Left renal pelvis (tissue), 4 donors: ENCODE measurements around the gene SMTN. TPM values are rescaled to one million over a fixed set of nuclear protein-coding genes. Genes with fewer than 3 reads are reported as not detected.

ENCODE experiments used
- DNase-seq, 4 donors: peaks; one replicate each; pipeline ENCODE4 v3.0.0-alpha.2; 2013; ENCODE audit warnings: low read depth in 4 of 4, low spot score in 3 of 4
- polyA plus RNA-seq, 4 donors: library from polyadenylated mRNA; unstranded; fragments of 120-200 nt; gene quantifications; one replicate each; pipeline ENCODE4 v1.2.1, GENCODE V29; 2013; ENCODE audit not compliant: insufficient read length in 4 of 4

The SMTN gene
- polyA plus RNA-seq, 4 donors = 31.0 to 52.3 (median 45.0) TPM

DNA sequence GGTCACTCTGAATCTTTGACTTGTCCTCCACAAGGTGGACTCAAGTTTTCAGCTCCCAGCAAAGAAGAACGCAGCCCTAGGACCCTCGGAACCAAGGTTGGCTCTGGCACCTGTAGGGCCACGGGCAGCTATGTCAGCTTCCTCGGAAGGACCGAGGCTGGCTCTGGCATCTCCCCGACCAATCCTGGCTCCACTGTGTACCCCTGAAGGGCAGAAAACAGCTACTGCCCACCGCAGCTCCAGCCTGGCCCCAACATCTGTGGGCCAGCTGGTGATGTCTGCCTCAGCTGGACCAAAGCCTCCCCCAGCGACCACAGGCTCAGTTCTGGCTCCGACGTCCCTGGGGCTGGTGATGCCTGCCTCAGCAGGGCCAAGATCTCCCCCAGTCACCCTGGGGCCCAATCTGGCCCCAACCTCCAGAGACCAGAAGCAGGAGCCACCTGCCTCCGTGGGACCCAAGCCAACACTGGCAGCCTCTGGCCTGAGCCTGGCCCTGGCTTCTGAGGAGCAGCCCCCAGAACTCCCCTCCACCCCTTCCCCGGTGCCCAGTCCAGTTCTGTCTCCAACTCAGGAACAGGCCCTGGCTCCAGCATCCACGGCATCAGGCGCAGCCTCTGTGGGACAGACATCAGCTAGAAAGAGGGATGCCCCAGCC lies 43.8 kb downstream of the SMTN start:
- DNase-seq = no peak

DNA sequence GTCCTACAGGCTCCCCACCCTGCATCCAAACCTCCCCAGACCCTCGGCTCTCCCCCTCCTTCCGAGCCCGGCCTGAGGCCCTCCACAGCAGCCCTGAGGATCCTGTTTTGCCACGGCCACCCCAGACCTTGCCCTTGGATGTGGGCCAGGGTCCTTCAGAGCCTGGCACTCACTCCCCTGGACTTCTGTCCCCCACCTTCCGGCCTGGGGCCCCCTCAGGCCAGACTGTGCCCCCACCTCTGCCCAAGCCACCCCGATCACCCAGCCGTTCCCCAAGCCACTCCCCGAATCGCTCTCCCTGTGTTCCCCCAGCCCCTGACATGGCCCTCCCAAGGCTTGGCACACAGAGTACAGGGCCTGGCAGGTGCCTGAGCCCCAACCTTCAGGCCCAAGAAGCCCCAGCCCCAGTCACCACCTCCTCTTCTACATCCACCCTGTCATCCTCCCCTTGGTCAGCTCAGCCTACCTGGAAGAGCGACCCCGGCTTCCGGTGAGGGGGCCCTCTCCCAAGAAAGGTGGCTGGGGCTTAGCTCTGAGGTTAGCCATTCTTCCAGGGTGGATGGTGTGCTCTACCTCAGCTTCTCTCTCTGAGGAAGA lies 44.5 kb downstream of the SMTN start:
- DNase-seq = no peak

DNA sequence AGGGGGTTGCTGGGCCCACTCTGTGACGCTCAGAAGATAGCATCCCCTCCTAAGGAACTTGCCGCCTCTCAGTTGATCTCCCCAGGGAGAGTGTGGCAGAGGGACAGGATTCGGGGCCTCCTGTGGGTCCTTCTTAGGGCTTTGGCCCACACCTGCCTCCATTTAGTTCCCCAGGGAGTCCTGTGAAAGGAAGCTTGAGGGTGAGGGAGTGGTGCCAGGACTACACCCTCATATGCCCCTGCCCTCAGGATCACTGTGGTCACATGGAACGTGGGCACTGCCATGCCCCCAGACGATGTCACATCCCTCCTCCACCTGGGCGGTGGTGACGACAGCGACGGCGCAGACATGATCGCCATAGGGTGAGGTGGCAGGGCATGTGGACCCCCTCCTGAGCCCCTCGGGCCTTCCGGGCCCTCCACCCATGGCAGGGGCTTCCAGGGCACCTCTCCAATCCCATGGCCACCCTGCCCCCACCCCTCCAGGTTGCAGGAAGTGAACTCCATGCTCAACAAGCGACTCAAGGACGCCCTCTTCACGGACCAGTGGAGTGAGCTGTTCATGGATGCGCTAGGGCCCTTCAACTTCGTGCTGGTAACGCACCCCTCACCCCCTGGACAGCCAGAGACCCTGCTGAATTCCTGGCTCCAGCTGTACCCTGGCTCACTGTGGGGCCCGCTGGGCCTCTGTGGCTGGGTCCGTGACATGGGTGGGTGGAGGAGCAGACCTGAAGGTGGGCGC lies 45.2 kb downstream of the SMTN start:
- DNase-seq = no peak

DNA sequence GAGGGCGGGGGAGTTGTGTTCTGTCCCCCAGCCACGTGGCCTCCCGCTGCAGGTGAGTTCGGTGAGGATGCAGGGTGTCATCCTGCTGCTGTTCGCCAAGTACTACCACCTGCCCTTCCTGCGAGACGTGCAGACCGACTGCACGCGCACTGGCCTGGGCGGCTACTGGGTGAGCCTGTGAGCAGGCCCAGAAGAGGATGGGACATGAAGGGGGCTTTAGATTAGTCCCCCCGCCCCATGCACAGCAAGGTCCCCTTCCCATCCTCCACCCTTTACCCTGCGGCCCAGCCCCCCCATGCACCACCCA lies 45.7 kb downstream of the SMTN start:
- DNase-seq = no peak

DNA sequence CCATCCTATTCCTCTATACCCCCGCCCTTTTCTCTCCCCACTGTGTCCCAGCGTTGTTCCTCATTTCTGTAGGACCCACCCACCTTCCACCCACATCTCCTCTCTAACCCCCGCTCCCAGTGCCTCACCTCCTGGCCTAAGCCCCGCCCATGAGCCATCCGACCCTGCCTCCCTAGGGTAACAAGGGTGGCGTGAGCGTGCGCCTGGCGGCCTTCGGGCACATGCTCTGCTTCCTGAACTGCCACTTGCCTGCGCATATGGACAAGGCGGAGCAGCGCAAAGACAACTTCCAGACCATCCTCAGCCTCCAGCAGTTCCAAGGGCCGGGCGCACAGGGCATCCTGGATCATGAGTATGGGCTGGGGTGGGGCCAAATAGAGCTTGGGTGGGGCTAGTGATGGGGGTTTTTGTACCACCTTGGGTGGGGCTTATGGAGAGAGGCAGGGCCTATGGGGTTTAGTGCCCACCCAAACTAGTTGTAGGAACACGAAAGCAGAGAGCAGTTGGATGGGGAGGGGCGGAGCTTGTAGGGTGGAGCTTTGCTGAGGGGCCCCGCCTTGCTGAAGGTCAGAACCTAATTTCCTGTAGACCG lies 46.2 kb downstream of the SMTN start:
- no peak for DNase-seq

DNA sequence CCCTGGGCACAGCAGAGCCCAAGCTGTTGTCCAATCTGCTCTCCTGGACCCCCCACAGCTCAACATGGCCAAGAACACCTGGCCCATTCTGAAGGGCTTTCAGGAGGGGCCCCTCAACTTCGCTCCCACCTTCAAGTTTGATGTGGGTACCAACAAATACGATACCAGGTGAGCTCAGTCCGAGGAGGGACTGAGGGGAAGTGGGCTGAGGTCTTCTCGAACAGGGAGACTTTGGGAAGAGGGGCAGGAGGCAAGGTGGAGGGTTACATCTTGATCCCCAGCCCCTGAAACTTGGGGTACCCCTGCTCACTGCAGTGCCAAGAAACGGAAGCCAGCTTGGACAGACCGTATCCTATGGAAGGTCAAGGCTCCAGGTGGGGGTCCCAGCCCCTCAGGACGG lies 47.0 kb downstream of the SMTN start:
- no peak for DNase-seq

DNA sequence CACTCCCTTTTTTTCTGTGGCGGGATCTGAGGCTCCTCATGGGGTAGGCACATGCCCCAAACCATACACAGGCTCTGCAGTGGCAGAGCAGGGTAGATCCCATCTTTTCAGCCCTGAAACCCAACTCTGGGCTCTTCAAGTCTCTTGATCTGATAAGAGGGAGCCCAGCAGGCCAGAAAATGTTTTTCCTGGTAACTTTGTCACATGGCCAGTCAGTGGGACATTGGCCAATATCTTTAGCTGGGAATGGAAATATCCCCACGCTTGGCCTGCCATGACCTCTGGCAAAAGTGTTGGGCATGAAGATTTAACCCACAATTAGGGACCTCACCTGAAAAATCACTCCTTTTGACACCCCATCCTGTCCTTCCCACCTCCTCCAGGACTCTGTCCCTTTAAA lies 49.8 kb downstream of the SMTN start:
- no peak for DNase-seq

DNA sequence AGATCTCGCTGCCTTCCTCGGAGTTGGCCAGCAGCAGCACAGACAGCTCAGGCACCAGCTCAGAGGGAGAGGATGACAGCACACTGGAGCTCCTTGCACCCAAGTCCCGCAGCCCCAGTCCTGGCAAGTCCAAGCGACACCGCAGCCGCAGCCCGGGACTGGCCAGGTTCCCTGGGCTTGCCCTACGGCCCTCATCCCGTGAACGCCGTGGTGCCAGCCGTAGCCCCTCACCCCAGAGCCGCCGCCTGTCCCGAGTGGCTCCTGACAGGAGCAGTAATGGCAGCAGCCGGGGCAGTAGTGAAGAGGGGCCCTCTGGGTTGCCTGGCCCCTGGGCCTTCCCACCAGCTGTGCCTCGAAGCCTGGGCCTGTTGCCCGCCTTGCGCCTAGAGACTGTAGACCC lies 52.8 kb downstream of the SMTN start:
- DNase-seq = no peak

DNA sequence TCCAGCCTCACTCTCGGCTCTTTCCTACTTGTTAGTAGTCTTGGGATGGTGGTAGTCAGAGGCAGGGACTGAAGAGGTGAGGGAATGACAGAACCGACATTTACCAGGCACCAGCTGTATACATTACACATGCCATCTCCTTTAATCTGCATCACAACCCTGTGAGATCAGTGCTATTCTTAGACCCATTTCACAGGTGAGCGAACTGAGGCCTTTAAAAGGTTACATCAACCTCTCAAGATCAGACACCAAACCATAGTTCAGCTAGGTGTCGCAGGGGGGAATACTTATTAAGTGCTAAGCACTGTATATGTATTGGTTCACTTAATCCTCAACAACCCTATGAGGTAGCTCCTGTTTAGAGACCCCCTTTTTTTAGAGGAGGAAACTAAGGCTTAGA lies 53.6 kb downstream of the SMTN start:
- no peak for DNase-seq

DNA sequence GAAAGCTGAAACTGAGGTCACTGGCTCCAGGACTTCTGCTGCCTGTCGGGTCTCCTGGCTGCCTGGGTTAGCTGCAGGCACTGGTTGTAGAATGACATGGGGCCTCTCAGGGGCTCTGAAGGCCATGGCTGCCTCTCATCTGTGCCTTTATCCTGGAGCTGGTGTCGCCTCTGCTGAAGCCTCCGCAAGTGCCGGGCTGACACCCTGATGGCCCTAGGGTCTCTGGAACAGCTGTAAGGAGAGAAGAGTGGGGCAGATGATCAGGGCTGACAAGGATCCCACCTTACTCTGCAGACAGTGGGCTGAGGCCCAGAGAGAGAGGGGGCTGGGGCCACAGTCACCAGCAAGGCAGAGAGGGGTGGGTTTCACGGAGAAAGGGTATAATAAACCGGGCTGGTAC lies 54.6 kb downstream of the SMTN start:
- no peak for DNase-seq

DNA sequence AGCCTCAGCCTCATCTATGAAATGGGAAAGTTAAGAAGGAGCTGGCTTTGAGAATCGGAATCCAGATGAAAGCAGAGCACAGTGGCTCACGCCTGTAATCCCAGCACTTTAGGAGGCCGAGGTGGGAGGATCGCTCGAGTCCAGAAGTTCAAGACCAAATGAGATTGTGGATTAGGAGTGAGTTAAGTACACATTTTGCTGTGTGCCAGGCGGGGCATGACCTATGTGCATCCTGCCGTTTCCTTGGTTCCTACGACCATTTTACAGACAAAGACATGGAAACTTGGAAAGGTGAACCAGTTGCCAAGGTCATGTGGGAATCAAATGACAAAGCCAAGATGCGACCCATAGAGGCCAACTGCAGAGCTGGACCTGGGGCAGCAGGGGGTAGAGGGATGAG lies 55.0 kb downstream of the SMTN start:
- no peak for DNase-seq

DNA sequence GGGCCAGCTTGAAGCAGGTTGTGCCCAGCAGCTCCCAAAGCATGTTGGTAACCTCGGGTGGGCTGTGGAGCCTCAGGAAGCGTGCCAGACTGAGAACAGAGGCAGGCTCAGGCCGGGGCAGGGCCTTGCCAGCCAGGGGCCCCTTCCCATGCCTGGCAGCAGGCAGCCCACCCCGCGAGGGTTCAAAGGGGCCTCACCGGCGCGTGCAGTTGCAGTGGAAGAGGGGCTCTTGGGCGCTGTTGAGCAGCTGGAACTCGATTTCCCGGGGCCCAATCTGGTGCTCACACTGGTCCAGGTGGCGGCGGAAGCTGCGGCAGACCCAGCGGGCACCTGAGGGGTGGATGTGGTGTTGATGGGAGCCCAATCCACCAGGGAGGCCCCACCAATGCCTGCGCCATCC lies 55.6 kb downstream of the SMTN start:
- DNase-seq = no peak

DNA sequence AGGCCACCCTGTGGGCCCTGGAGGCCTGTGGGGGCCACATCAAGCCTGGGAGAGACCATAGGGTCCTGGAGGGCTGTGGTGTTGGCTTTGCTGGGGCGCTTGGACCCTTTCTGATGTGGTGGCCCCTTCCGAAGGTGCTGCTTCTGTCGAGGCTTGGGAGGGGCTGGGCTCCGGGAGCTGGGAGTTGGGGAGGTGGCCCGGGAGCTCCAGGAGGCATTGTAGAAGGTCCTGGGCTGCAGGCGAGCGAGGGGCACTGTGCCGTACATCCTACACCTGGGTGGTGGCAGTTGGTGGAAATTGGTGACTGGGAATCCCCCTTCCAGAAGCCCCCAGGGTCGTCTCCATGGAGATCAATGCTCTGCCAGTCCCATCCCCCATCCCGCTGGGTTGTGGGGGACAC lies 56.6 kb downstream of the SMTN start:
- DNase-seq = no peak

DNA sequence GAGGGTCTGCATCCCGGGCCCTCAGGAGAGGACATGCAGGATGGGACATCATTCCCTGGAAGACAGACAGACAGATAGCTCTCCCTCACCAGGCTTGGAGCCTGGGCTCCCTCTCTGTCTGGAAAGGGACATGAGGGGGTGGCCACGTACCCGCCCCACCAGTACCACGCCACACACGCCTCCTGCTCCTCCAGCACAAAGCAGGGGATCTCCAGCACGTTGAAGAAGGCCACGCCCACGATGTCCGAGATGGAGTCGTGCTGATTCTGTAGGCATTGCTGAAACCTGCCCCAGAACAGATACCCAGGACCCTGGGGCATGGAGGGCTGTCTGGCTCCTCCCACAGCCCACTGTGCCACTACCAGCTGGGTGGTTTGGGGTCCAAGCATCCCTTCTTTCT lies 57.0 kb downstream of the SMTN start:
- DNase-seq = no peak

DNA sequence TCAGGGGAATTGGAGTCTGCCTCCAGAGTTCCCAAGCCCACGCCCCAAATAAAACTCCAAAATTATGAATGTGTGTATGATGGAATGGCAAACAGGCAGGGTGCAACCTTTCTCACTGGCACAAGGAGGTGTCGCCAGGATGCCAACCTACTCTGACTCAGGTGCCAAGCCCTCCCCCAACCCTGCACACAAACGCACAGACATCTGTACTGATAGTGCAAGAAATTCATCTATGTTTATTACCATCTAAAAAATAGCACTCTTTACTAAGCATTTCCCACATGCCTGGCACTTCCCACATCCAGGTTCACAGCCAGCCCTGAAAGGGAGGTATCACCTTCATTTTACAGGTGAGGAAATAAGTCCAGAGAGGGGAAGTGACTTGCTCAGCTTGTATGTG lies 57.9 kb downstream of the SMTN start:
- no peak for DNase-seq

DNA sequence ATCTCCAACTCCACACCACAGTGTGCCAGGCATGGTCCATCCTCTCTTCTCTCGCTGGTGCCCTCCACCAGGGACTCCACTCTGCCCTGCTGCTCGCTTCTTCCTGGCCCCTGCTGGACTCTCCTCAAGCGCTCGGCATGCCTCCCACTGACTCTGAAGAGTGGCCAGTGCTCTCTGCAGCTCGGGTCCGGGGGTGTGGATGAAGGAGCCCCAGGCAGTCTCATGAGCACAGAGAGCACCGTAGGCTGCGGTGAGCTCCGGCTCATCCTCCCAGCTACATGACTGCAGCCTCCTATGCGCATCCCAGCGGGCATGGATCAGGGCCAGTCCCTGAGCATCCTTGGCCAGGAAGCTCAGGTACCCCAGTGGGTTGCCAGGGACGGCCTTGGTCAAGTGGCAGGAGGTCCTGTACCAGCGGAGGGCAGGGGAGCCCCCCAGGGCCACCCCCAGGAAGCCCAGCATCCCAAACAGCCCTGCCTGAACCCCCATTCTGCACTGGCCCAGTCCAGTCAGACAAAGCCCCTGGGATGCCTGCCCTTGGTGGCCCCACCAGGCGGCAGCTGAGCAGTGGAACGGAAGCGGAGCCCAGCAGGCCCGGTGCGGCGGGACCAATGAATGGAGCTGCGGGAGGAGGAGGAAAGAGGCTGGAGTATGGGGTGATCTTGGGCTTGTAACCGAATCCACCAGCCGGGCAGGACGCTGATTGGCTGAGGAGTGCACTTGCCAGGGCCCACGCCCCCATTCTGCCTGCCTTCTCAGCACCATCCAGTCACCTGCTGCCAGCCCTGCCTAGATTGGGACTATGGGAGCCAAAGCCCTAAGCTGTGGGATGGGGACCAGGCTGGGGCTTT lies 59.0 kb downstream of the SMTN start, which contains the start of gene PLA2G3:
PLA2G3 (minus strand) TSS at position 643 of the 851 bp plus-strand sequence; CDS start at position 489, 154 bp downstream.
- DNase-seq = no peak

DNA sequence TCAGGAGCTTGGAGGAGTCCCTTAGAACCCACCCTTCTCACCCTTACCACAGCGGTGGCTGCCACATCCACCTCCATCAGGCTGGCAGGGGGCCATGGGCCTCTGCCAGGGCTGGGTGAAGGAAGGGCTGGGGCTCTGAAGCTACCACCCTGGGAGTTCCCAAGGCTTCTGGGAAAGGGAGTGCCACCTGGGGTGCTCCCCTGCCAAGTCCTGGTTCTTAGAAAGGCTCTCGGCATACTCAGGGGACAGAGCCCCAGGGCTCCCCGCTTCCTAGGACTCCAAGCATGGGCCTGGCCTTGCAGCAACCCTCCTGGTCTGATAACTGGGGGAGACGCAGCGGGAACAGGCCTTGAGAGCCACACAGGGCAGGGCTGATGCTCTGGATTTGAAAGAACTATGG lies 59.6 kb downstream of the SMTN start:
- DNase-seq = no peak

DNA sequence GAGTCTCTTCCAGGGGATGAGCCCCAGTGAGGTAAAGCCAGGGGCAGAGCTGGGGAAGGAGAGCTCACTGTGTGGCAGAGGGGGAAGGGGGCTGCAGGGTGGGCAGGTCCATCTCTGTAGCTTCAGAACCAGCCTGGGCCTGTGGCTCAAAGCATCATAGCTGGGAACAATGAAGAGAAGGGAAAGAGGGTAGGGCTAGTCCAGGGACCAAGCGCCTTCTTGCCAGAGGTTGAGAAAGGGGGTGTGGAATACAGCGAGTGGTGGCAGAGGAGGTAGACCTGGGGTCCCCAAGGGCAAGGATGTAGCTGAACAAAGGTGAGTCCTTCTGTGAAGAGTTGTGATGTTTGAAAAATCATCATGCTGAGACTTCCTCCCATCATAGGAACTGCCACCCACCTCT lies 60.4 kb downstream of the SMTN start:
- no peak for DNase-seq

DNA sequence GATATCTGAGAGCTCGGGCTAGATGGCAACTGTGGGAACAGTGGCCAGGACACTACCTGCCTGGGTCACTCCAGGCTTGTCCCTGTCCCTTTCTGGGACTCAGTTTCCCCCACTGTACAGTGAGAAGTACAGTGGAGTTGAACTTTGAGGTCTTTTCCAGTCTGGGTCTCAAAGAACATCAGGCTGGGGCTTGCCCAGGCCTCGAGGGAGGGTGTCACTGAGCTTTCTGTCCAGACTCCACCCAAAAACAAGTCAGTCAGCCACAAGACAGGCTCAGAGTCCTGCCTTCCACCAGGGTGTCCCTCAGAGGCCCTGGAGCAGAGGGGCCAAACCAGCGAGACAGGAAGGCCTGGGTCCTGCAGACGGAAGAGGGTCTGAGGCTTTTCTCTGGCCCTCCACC lies 61.2 kb downstream of the SMTN start:
- DNase-seq = no peak

DNA sequence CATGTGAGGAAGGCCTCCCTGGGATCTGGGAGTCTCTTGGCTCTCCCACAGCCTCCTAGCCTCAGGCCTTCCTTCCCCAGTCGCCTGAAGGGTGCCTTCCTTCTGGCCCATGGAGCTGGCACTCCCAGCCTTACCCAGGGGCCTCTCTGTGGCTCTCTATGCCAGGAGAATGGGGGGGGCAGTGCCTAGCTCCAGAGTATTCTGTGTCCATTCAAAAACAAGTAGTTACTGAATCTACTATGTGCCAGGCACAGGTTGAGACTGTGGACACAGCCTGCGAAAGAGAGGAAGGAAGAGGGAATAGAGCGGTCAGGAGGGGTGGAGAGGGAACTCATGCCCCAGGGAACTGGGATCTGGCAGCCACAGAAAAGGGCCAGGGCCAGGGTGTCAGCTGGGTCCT lies 61.9 kb downstream of the SMTN start:
- no peak for DNase-seq

DNA sequence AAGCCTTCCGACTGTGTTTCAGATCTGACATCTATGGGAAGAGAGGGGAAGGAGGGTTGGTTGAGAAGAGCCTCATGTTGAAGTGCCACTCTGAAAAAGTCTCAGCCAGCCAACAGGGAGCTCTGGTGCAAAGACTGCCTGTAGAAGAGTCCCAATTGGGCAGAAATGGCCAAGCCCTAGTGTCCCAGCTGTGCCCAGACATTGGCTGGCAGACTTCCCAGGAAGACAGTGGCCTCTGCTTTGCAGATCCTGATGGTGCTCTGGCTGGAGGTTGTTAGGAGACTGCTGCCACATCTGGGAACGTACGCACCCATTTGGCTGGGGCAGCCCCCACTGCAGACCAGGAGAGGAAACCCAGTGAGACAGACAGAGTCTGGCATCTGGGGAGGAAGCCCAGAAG lies 62.4 kb downstream of the SMTN start:
- no peak for DNase-seq
